Endothelial cell of umbilical vein (primary cell): Measurements from ENCODE around the gene CTIF. TPM values are rescaled to one million over a fixed set of nuclear protein-coding genes. Genes with fewer than 3 reads are reported as not detected.

Experiments used
- BruUV-seq: library from RNA; stranded (reverse); fragments of 400-500 nt; replicated peaks from 2 replicates; lab custom pipeline; 2021; lab: Mats Ljungman, UMichigan
- CTCF ChIA-PET: fragments of 300-600, 350-600 bp; sonication (Branson Sonifier 250); formaldehyde crosslinking; loops from one replicate; lab custom pipeline; 2021; ENCODE audit warnings: antibody characterized with exemption, inconsistent platforms; lab: Charles Lee
- POLR2A ChIA-PET: fragments of 300-600, 350-600 bp; sonication (Branson Sonifier 250); formaldehyde crosslinking; loops from one replicate; lab custom pipeline; 2021; ENCODE audit warnings: antibody characterized with exemption, inconsistent platforms; lab: Charles Lee
- DNase-seq: peaks from one replicate; pipeline ENCODE4 v3.0.0-alpha.2; 2011; ENCODE audit warnings: low read depth, low spot score
- FAIRE-seq: peaks from 2 replicates; lab custom pipeline; 2011; peaks lifted over from hg19 to GRCh38; lab: Jason Lieb, UNC
- H2AFZ ChIP-seq: 2 replicates; pipeline ENCODE4 v1.6.0; 2012; ENCODE audit warnings: low read depth, low read length, control low read depth, inconsistent platforms
- H3K27ac ChIP-seq: 2 replicates; pipeline ENCODE4 v1.5.1; 2011; ENCODE audit warnings: low read depth, mild to moderate bottlenecking, control low read depth, low read length, moderate library complexity; ENCODE audit not compliant: insufficient read depth
- H3K27me3 ChIP-seq, 2 experiments: 2 replicates each; pipeline versions ENCODE4 v1.6.0 to v1.6.1; 2011; ENCODE audit warnings: low read length in 2 of 2, mixed read lengths in 1 of 2; ENCODE audit not compliant: control insufficient read depth in 2 of 2, insufficient read depth in 2 of 2
- H3K36me3 ChIP-seq, 2 experiments: 2 replicates in 1 of 2; 3 replicates in 1 of 2; pipeline ENCODE4 v1.5.1; 2011; ENCODE audit warnings: low read length in 2 of 2, mild to moderate bottlenecking in 1 of 2, moderate library complexity in 1 of 2; ENCODE audit not compliant: control insufficient read depth in 2 of 2, insufficient read depth in 2 of 2; ENCODE audit errors: extremely low read depth in 1 of 2
- H3K4me1 ChIP-seq: 3 replicates; pipeline ENCODE4 v1.5.1; 2011; ENCODE audit warnings: mild to moderate bottlenecking, low read length; ENCODE audit not compliant: control insufficient read depth, insufficient read depth; ENCODE audit errors: extremely low read depth
- H3K4me2 ChIP-seq: 2 replicates; pipeline ENCODE4 v1.6.1; 2011; ENCODE audit warnings: low read length, control low read depth, mixed read lengths; ENCODE audit not compliant: insufficient read depth
- H3K4me3 ChIP-seq, 3 experiments: fragments of 200-600 bp in 1 of 3; sonication (generic), shearing (Covaris generic) in 1 of 3; replicated peaks in 1 of 3; 2 replicates each; pipeline ENCODE4 v1.5.1; 2011 to 2016; ENCODE audit warnings: control low read depth in 3 of 3, low read length in 3 of 3, mild to moderate bottlenecking in 2 of 3, inconsistent platforms in 1 of 3, low read depth in 1 of 3, moderate library complexity in 1 of 3; ENCODE audit not compliant: insufficient read depth in 1 of 3
- H3K79me2 ChIP-seq: 2 replicates; pipeline ENCODE4 v1.6.0; 2012; ENCODE audit warnings: low read length, inconsistent platforms; ENCODE audit not compliant: control insufficient read depth, insufficient read depth
- H3K9ac ChIP-seq: replicated peaks from 2 replicates; pipeline ENCODE3; 2011; ENCODE audit warnings: low read length, control low read depth; ENCODE audit not compliant: insufficient read depth; ENCODE audit errors: extremely low read depth
- H3K9me1 ChIP-seq: replicated peaks from 3 replicates; pipeline ENCODE4 v1.6.0; 2011; ENCODE audit warnings: mild to moderate bottlenecking, low read length; ENCODE audit not compliant: control insufficient read depth, insufficient read depth; ENCODE audit errors: extremely low read depth
- H3K9me3 ChIP-seq: replicated peaks from 2 replicates; pipeline ENCODE4 v1.5.1; 2012; ENCODE audit warnings: low read length, inconsistent platforms; ENCODE audit not compliant: control insufficient read depth, insufficient read depth
- H4K20me1 ChIP-seq: replicated peaks from 2 replicates; pipeline ENCODE3; 2011; ENCODE audit warnings: mild to moderate bottlenecking, low read length; ENCODE audit not compliant: control insufficient read depth, insufficient read depth; ENCODE audit errors: extremely low read depth
- EZH2 ChIP-seq: IDR thresholded peaks from 2 replicates; pipeline ENCODE4 v1.6.1; 2012; ENCODE audit warnings: borderline replicate concordance, low read depth, mild to moderate bottlenecking, moderate library complexity, low read length, inconsistent platforms; ENCODE audit not compliant: severe bottlenecking
- FOS ChIP-seq: IDR thresholded peaks from 2 replicates; pipeline ENCODE4 v1.6.1; 2011; ENCODE audit warnings: mild to moderate bottlenecking, low read length, moderate library complexity, borderline replicate concordance; ENCODE audit not compliant: insufficient read depth
- GATA2 ChIP-seq: IDR thresholded peaks from 2 replicates; pipeline ENCODE4 v1.7.0; 2011; ENCODE audit warnings: low read depth, mild to moderate bottlenecking, moderate library complexity, mixed read lengths, low read length; ENCODE audit not compliant: insufficient read length, insufficient read depth
- JUN ChIP-seq: IDR thresholded peaks from 2 replicates; pipeline ENCODE4 v1.6.1; 2011; ENCODE audit warnings: borderline replicate concordance, low read depth; ENCODE audit not compliant: insufficient read length, insufficient read depth
- MYC ChIP-seq: IDR thresholded peaks from one replicate; pipeline ENCODE4 v1.6.1; 2011; ENCODE audit warnings: mild to moderate bottlenecking, low read depth, low read length
- POLR2A ChIP-seq: IDR thresholded peaks from 2 replicates; pipeline ENCODE4 v1.6.1; 2012; ENCODE audit warnings: low read depth, mild to moderate bottlenecking, control low read depth, low read length
- POLR2AphosphoS5 ChIP-seq: IDR thresholded peaks from 2 replicates; pipeline ENCODE4 v1.6.1; 2012; ENCODE audit warnings: low read depth, mild to moderate bottlenecking, control low read depth, low read length, moderate library complexity; ENCODE audit not compliant: insufficient read depth
- dilution Hi-C: fragments of 300-500 bp; cut with MboI; formaldehyde crosslinking; loops from one replicate; pipeline ENCODE4 v1.15.0; 2019; ENCODE audit warnings: low sequenced_read_pairs; ENCODE audit not compliant: extremely low pct_ligation_motif_present
- intact Hi-C: fragments of 100-400 bp; cut with micrococcal nuclease; formaldehyde crosslinking; loops from one replicate; pipeline ENCODE4 v1.10.0; 2022
- polyA plus RNA-seq, 4 experiments: library from polyadenylated mRNA; depleted of rRNA in 3 of 4; stranded (reverse) in 3 of 4; unstranded in 1 of 4; fragments of >200 nt; gene quantifications; 2 replicates each; pipeline versions ENCODE4 v1.2.1 to v1.2.3, GENCODE V29; 2011 to 2012; ENCODE audit warnings: missing spikeins in 1 of 4
- total RNA-seq: library from RNA; stranded (reverse); gene quantifications from 2 replicates; pipeline ENCODE4 v1.2.3, GENCODE V29; 2021
- TF ChIP-seq, protein P1 (sequence below): IDR thresholded peaks from 2 replicates; pipeline ENCODE4 v1.6.1; 2011; ENCODE audit not compliant: insufficient read depth, insufficient read length
- TF ChIP-seq, protein P2 (sequence below), 2 donors: IDR thresholded peaks; 1 replicate in 1 of 2; 2 replicates in 1 of 2; pipeline ENCODE4 v1.5.1; 2011; ENCODE audit warnings: low read length in 2 of 2, mild to moderate bottlenecking in 2 of 2, moderate library complexity in 2 of 2, control low read depth in 1 of 2, inconsistent platforms in 1 of 2, low read depth in 1 of 2; ENCODE audit not compliant: insufficient read depth in 1 of 2; ENCODE audit errors: extremely low read depth in 1 of 2

Gene CTIF
- total and polyA plus RNA-seq, 2 donors (not counting 3 experiments of a cell fraction or from before 2014, with no cell fraction given): 20.9 to 57.7 TPM

DNA sequence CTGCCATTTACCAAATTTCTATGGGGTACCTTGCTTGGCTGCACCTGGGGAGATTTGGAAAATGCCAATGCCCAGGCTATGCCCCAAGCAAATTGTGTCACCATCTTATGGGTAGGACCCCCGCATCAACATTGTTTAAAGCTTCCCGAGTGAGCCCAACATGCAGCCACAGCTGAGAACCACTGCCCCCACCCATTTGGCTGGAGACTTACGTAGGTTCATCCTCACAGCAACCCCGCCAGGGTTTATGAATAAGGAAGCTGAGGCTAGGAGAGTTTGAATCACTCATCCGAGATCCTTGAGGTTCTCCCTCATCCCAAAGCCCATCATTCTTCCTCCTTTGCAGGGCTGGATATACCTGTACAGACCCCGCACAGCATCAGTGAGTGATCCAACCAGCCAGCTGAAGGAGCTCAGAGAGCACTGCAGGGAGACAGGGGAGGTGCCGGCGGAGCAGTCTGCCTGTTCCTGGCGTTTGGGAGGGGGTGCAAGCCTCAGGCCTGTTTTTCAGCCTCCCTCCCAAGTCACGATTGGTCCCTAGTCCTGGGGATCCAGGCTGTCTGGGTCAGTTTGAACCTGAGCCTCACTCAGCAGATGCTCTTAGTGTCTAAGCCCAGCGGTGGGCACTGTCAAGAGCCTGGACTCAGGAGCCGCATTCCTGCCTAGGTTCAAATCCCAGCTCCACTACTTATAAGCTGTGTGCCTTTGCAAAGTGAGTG, 247.1 kb downstream of the CTIF start:
- H3K9ac ChIP-seq: no peak overlapping the region
- peaks cover 24% of the 10 kb centered on the region for H3K4me1 ChIP-seq
- H3K4me3 ChIP-seq: no peak overlapping the region
- no peak overlapping the region for H3K27ac ChIP-seq
- no peak for DNase-seq
- H2AFZ ChIP-seq: no peak overlapping the region
- H3K9me3 ChIP-seq: no peaks in the 10 kb centered on the region
- dilution Hi-C loops: no loop called here
- no peak for FAIRE-seq
- H4K20me1 ChIP-seq: no peaks in the 10 kb centered on the region
- no peaks in the 10 kb centered on the region for H3K79me2 ChIP-seq
- BruUV-seq: no TSS peak
- no peaks in the 10 kb centered on the region for H3K9me1 ChIP-seq
- TF ChIP-seq FOS: no peak
- no peak for TF ChIP-seq MYC
- TF ChIP-seq JUN: no peak
- no peak for TF ChIP-seq POLR2A
- no peak for TF ChIP-seq GATA2
- no peak for TF ChIP-seq POLR2AphosphoS5
- TF ChIP-seq, protein P1, sequence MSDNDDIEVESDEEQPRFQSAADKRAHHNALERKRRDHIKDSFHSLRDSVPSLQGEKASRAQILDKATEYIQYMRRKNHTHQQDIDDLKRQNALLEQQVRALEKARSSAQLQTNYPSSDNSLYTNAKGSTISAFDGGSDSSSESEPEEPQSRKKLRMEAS: no peak
- TF ChIP-seq EZH2: no peak
- TF ChIP-seq, protein P2, sequence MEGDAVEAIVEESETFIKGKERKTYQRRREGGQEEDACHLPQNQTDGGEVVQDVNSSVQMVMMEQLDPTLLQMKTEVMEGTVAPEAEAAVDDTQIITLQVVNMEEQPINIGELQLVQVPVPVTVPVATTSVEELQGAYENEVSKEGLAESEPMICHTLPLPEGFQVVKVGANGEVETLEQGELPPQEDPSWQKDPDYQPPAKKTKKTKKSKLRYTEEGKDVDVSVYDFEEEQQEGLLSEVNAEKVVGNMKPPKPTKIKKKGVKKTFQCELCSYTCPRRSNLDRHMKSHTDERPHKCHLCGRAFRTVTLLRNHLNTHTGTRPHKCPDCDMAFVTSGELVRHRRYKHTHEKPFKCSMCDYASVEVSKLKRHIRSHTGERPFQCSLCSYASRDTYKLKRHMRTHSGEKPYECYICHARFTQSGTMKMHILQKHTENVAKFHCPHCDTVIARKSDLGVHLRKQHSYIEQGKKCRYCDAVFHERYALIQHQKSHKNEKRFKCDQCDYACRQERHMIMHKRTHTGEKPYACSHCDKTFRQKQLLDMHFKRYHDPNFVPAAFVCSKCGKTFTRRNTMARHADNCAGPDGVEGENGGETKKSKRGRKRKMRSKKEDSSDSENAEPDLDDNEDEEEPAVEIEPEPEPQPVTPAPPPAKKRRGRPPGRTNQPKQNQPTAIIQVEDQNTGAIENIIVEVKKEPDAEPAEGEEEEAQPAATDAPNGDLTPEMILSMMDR (IDR thresholded peaks at IDR 0.05; ENCODE audit: extremely low read depth in 1 of 2, insufficient read depth in 1 of 2, low read depth in 1 of 2, low read length in 2 of 2): no peak
- POLR2A ChIA-PET: no interaction called here
- CTCF ChIA-PET: interaction anchor here (3.0 kb wide), 1 partner anchor 9 kb away, joined by 9 read pairs; no protein-coding TSS in a partner anchor
- no peaks in the 10 kb centered on the region for H3K36me3 ChIP-seq
- H3K4me2 ChIP-seq: no peak overlapping the region
- intact Hi-C loops: no loop called here
- H3K27me3 ChIP-seq: no peaks in the 10 kb centered on the region
